GM12873 (cell line): ENCODE measurements around the gene PNMA8C.

Experiments used
- CTCF ChIP-seq: IDR thresholded peaks from 2 replicates; pipeline ENCODE4 v1.5.1; 2012; ENCODE audit warnings: low read depth, mild to moderate bottlenecking, moderate library complexity, low read length, control low read depth; ENCODE audit not compliant: insufficient read depth; ENCODE audit errors: missing control alignments

Gene PNMA8C

DNA sequence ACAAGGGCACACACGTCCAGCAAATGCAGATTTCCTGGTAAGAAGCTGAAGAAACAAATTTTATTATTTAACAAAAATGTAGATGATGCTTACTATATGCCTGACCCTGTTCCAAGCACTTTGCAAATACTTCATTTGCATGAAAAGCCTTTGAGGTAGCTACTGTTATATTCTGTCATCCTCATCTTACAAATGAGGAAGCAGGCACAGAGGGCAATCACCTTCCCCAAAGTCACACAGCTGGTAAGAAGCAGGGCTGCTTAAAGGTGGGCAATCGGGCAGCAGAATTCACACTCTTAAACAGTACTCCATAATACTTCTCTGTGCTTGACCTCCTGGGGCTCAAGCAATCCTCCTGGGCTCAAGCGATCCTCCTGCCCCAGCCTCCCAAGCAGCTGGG lies 18.3 kb upstream of the PNMA8C start:
- TF ChIP-seq CTCF = no peak

- TF ChIP-seq CTCF = no peak
Measured at GRCh38 chr19:46446021-46446420, 17.3 kb upstream of the PNMA8C start.

DNA sequence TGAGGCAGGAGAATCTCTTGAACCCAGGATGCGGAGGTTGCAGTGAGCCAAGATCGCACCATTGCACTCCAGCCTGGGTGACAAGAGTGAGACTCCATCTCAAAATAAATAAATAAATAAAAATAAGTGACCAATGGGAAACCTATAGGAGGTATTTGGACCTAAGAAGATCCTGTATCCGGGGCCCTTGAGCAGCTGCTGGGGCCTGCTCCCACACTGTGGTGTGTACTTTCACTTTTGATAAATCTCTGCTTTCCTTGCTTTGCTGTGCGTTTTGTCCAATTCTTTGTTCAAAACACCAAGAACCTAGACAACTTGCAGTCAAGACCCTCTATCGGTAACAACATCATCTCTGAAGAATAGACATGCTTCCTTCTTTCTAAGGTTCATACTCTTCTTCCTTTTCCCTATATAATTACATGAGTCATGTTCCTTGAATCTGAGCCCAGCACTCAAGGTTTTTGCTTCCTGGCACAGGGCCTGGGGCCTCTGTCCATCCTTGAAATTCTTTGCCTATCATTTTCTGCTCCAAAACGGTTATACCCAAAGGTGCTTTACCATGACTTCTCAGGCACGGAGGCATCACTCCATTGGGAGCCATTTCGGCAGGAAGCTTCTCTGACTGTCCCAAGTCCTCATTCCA lies 14.2 kb upstream of the PNMA8C start:
- no peak for TF ChIP-seq CTCF

DNA sequence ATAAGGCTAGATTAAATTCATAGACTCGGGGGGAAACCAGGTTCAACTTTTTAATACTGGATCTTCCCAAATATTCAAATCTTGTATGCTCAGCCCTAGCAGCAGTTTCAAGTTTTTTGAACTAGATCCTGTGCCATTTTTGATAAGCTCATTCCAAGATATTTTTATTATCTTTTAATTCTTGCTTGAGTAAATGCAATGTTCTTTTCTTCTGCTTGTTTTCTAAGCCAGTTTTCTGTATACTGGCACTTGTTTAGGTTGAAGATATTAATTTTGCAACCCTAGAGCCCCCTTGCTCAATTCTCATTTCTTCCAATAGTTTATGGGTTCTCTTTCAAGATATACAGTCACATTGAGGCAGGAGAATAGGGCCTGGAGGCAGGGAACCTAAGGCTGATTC lies 13.1 kb upstream of the PNMA8C start:
- no peak for TF ChIP-seq CTCF

DNA sequence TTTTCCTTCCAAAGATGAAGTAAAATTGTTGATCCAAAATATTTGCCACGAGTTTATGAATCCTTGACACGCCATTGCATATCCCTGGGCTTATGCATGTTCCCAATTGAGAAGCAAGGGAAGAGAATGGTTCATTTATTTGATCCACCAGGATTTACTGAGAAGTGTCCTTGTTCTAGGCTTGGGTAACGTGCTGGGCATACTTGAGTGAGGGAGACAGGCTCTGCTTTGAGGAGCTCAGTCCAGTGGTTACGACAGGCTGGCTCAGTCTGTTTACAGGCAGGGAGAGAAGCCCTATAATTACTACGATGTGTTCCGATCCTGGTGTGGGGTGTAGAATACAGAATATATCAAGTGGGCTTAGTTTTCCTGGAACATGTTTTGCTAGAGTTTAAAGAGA lies 6.3 kb upstream of the PNMA8C start:
- no peak for TF ChIP-seq CTCF

DNA sequence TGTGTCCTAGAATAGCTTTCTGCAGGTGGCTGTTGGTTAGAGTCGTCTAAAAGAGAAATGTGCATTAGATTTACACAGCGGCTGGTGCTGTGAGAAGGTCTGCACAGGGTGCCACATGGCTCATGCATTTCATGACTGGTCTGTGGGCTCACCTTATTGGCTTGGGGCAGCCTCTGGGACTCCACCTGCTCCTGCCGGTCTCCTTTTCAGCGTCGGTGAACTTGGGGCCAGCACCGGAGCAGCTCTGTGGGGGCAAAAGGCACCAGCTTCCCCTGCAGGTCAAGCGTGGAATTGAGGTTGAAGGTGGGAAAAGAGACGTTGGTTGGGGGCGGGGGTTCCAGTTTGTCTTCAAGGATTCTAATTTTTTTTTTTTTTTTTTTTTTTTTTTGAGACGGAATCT lies 3.1 kb upstream of the PNMA8C start:
- TF ChIP-seq CTCF = peak; percentile 36

DNA sequence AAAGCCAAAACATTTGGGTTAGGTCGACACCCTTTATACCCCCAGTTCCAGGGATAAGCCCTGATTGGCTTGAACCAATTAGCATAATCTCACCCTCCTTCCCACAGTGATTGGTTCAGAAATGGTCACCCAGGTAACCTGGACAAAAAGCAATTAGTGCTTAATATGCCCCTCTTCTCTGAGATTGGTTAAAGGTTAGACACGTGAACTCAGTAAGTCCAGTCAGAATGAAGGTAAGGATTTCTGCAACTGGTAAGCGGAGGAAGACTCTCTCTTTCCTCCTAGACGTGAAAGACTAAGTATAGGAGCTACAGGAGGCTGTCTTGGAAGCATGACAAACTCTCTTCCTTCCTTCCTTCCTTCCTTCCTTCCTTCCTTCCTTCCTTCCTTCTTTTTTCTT lies 1.3 kb upstream of the PNMA8C start:
- TF ChIP-seq CTCF = no peak
